ENCODE data around the gene KRTAP10-6. TPM values are rescaled to one million over a fixed set of nuclear protein-coding genes. Genes with fewer than 3 reads are reported as not detected.
"Not testable (repeated sequence)": the region's sequence is repeated elsewhere in the genome, so short reads cannot be mapped to it uniquely, and the experiment has no call there.

Gene KRTAP10-6
- total RNA-seq, 1 experiment from 2014 or later: not detected

GRCh38 chr21:44600118-44600978, 8.0 kb upstream of the KRTAP10-6 start, which contains the start of gene KRTAP10-7:
TSS of gene KRTAP10-7 (plus strand) at chr21:44600597. CDS start at chr21:44600622, 25 bp downstream.
- DNase-seq (ENCODE audit: extremely low read depth, low read depth): not testable (repeated sequence)

GRCh38 chr21:44599264-44600029, 7.1 kb upstream of the KRTAP10-6 start:
- DNase-seq (ENCODE audit: extremely low read depth, low read depth): no peak

DNA sequence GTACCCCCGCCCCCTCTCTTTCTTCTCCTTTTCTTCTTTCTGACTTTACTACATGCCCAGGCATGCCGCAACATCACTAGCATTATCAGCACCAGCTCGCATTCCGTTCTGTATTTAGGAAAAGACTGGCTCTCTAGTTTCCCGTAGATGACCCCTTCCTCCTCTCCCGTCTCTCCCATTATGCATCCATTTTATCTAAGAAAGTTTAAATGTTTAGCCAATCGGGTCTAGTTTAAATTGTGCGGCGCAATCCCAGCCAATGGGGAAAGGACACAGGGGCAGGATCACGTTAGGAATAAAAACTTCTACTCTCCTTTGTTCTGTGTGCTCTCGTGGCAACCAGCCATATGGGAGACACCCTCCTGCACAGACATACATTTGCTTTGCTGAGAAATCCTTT, 5.8 kb upstream of the KRTAP10-6 start:
- DNase-seq (ENCODE audit: extremely low read depth, low read depth): no peak

DNA sequence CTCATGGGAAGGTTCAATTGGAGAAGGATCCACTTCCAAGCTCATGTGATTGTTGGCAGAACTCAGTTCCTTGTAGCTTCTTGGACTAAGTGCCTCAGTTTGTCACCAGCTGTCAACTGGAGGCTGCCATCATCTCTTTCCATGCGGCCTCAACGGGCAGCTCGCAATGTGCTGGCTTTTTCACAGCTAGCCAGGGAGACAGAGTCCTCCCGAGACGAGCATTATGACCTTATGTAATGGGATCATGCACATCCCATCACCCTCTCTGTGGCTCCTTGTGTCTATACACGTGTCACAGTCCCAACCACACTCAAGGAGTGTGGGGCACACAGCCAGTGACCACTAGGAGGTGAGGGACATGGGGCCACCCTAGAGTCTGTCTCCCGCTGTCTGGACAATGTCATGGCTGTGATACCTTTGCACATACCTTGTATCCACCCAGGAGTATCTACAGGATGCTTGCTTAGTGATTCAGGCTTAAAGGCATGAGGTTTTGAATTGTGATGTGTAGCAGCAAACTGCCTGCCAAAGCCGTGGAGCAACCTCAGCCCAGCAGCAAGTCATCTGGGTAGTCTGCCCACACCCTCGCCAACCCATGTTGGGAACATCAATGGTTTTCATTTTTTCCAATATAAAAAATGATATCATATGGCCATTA, 3.9 kb upstream of the KRTAP10-6 start:
- no peak for DNase-seq (ENCODE audit: extremely low read depth, low read depth)

DNA sequence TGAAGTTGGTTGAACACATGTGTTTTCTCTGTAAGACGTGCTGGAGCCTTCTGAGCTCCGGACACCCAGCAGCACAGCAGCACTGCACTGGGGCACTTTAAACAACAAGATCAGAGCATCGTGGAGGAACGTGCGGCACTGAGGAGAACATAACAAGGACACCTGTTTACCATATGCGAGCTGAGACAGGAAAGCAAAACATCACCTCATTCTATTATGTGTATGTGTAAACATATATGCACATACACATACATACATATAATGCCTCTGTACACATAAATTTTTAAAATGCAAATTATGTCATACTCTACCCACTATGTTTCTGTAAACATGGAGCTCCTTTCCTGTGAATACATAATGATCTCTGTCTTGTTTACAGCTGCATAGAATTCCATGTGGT, 3.2 kb upstream of the KRTAP10-6 start:
- DNase-seq (ENCODE audit: extremely low read depth, low read depth): no peak

- DNase-seq (ENCODE audit: extremely low read depth, low read depth): no peak
Measured at GRCh38 chr21:44594406-44594916, 2.2 kb upstream of the KRTAP10-6 start.

GRCh38 chr21:44593598-44594405, 1.5 kb upstream of the KRTAP10-6 start:
- DNase-seq (ENCODE audit: extremely low read depth, low read depth): no peak

GRCh38 chr21:44591801-44592130, 539 bp downstream of the KRTAP10-6 start:
- DNase-seq (ENCODE audit: extremely low read depth, low read depth): not testable (repeated sequence)

GRCh38 chr21:44590897-44591800, 1.2 kb downstream of the KRTAP10-6 start:
- not testable (repeated sequence) for DNase-seq (ENCODE audit: extremely low read depth, low read depth)

GRCh38 chr21:44590311-44590721, 2.0 kb downstream of the KRTAP10-6 start:
- no peak for DNase-seq (ENCODE audit: extremely low read depth, low read depth)

- no peak for DNase-seq (ENCODE audit: extremely low read depth, low read depth)
Measured at GRCh38 chr21:44589586-44590305, 2.6 kb downstream of the KRTAP10-6 start.

DNA sequence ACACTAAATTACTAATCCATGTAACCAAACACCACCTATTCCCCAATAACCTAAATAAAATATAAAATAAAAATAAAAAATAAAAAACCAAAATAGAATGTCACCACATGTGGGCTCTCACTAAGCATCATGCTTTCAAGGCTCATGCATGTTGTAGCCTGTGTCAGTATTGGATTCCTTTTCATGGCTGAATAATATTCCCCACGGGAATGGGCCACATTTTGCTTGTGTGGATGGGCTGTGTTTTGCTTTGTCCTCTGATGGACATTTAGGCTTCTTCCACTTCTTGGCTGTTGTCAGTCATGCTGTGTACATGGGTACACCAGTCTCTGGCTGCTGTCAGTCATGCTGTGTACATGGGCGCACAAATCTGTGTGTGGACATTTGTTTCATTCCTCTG, 3.2 kb downstream of the KRTAP10-6 start:
- DNase-seq (ENCODE audit: extremely low read depth, low read depth): no peak

DNA sequence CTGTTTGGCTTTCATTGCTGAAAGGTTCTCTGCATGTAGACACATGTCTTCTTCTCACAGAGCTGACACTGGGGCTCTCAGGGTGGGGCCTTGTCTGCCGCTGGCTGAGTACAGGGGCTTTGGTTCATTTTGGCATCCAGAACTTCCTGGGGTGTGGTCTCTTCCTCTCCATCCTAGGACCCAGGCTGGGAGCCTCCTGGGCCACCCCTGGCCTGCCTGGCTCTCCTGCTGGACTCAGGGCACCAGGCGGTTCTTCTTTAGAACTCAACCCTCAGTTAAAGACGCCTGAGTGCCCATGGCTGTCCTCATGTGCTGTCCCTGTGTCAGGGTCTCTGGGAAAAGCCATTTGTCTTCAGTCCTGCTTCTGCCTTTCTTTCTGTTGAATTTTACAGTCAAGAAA, 6.4 kb downstream of the KRTAP10-6 start:
- no peak for DNase-seq (ENCODE audit: extremely low read depth, low read depth)

DNA sequence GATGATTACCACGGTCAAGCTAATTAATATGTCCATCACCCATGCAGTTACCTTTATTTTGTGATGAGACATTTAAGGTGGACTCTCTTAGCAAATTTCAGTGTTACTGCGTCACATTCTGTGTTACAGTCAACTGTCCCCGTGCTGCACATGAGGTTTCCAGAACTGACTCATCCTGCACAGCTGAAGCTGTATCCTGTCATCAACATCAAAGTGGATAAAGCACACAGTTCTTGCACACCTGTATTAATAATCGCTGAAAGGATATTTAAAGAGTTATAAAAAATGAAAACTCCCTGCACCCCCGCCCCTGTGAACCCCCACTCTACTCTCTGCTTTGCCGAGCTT, 8.5 kb downstream of the KRTAP10-6 start:
- no peak for DNase-seq (ENCODE audit: extremely low read depth, low read depth)

- no peak for DNase-seq (ENCODE audit: extremely low read depth, low read depth)
Measured at GRCh38 chr21:44583089-44583799, 9.1 kb downstream of the KRTAP10-6 start.

- DNase-seq (ENCODE audit: extremely low read depth, low read depth): no peak
Measured at GRCh38 chr21:44582055-44582454, 10.2 kb downstream of the KRTAP10-6 start.

DNA sequence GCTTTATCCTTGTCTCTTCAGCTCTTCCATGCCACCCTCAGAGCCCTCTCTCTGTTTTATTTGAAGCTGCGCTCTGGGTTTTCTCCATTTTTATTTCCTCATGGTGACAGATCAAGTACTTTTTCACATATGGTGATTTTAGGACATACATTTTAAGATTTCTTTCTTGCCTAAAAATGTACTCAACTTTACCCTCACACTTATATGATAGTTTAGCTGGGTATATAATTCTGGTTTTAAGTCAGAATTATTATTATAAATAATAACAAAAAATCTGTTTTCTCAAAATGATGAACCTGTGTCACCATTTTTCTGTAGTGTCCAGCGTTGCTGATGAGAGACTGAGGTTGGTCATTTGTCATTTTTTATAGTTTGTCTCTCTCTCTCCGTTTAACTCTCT, 11.1 kb downstream of the KRTAP10-6 start:
- no peak for DNase-seq (ENCODE audit: extremely low read depth, low read depth)

- not testable (repeated sequence) for DNase-seq (ENCODE audit: extremely low read depth, low read depth)
Measured at GRCh38 chr21:44580231-44580821, 12.0 kb downstream of the KRTAP10-6 start, which contains the start of gene KRTAP10-5. TSS of gene KRTAP10-5 (minus strand) at chr21:44580604. CDS start at chr21:44580578, 26 bp downstream.

Data from NCI-H460 (cell line).